ENCODE results near the gene PTOV1. TPM values are rescaled to one million over a fixed set of nuclear protein-coding genes. Genes with fewer than 3 reads are reported as not detected.

PTOV1 gene
- total RNA-seq, 5 donors from 2014 or later (not counting 1 experiment from before 2014, with no cell fraction given): 149 to 165 (median 156) TPM

DNA sequence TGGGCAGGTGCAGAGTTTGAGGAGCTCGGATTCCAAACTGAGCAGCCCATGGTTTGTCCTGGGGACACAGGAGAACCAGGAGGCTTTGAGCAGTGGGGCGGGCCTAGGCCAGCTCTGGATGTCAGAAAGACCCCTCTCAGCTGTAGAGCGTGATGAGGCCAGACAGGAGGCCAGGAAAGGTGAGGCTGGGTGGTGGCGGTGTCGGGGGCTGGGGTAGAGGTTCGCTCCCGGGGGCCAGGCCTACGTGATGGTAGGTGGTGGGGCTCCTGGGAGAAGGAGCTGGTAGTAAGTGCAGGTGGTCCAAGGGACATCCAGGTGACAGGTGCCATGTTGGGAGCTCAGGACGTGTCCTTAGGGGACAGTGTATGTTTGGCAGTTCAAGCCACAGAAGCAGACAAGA lies 13.5 kb upstream of the PTOV1 start:
- WGBS (ENCODE audit: insufficient coverage): 98% methylated on average over 9 of the region's 9 CpGs
- ChIA-PET POLR2A (no interaction called here), CTCF (no interaction called here)
- peaks cover 19 to 57% of the 10 kb centered on the region in 2 donors for H3K36me3 ChIP-seq (ENCODE audit: control insufficient read depth in 2 of 2, extremely low read depth in 1 of 2, insufficient read depth in 1 of 2, low read length in 1 of 2)
- Mint-ChIP-seq H3K27me3 (no peaks in the 10 kb centered on the region), H3K4me3 (no peak overlapping the region), H3K27ac (no peak overlapping the region), H3K9me3 (no peaks in the 10 kb centered on the region), H3K4me1 (no peaks in the 10 kb centered on the region), H3K36me3 (peaks cover 43% of the 10 kb centered on the region)
- no peak for ATAC-seq (replicated peaks in 1 of 4)
- no peak overlapping the region for H3K27ac ChIP-seq (ENCODE audit: low read length)
- DNase-seq: no peak
- H3K9me3 ChIP-seq: no peaks in the 10 kb centered on the region
- H3K27me3 ChIP-seq (replicated peaks in 1 of 2; ENCODE audit: control insufficient read depth in 2 of 2, extremely low read depth in 1 of 2, insufficient read depth in 2 of 2, low read length in 1 of 2): no peaks in the 10 kb centered on the region
- no peaks in the 10 kb centered on the region for H3K4me1 ChIP-seq (ENCODE audit: control insufficient read depth in 1 of 2, extremely low read depth in 1 of 2, insufficient read depth in 2 of 2, low read length in 2 of 2)
- H3K4me3 ChIP-seq (ENCODE audit: control insufficient read depth in 1 of 2, extremely low read depth in 1 of 2, low read length in 1 of 2): no peak overlapping the region

DNA sequence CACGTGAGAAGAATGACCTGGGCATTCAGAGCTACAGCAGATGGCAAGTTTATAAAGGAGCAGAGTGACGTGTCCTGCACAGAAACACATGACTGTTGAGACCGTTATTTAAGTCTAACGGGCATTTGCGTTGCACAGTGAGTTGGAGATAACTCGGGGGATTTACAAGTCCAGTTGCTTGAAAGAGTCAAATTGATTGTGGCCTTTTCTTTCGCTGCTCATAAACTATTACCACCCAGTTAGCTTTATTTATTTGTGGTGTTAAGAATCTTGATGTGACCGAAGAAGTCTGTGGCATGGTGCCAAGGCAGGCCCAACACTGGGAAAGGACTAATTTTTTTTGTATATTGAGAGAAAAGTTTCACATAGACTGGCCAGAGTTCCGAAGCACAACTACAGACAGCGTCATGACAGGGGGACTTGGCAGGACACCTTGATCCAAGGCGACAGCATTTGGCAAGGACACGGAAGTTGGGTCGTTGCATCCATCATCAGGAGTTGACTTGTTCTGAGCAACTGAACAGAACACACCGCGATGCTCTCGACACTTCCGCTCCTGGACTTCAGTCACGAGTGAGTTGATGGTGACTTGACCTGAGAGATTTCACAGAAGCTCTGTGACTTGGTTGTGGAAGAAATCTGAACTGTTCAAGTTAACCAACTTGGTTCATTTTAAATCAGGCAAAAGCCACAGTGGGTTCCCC lies 11.9 kb upstream of the PTOV1 start:
- no peak overlapping the region for H3K27ac Mint-ChIP-seq
- H3K4me1 ChIP-seq (ENCODE audit: control insufficient read depth in 1 of 2, extremely low read depth in 1 of 2, insufficient read depth in 2 of 2, low read length in 2 of 2): no peaks in the 10 kb centered on the region
- ATAC-seq (replicated peaks in 1 of 4) (no peak), DNase-seq (no peak)
- peaks cover 33% of the 10 kb centered on the region for H3K36me3 Mint-ChIP-seq
- H3K27ac ChIP-seq (ENCODE audit: low read length): no peak overlapping the region
- H3K4me1 Mint-ChIP-seq: no peaks in the 10 kb centered on the region
- H3K4me3 Mint-ChIP-seq: no peak overlapping the region
- ChIA-PET CTCF (no interaction called here), POLR2A (no interaction called here)
- no peak overlapping the region for H3K4me3 ChIP-seq (ENCODE audit: control insufficient read depth in 1 of 2, extremely low read depth in 1 of 2, low read length in 1 of 2)
- no peaks in the 10 kb centered on the region for H3K27me3 ChIP-seq (replicated peaks in 1 of 2; ENCODE audit: control insufficient read depth in 2 of 2, extremely low read depth in 1 of 2, insufficient read depth in 2 of 2, low read length in 1 of 2)
- H3K36me3 ChIP-seq (ENCODE audit: control insufficient read depth in 2 of 2, extremely low read depth in 1 of 2, insufficient read depth in 1 of 2, low read length in 1 of 2): peaks cover 15 to 42% of the 10 kb centered on the region in 2 donors
- no peaks in the 10 kb centered on the region for H3K27me3 Mint-ChIP-seq
- H3K9me3 ChIP-seq: no peaks in the 10 kb centered on the region
- WGBS (ENCODE audit: insufficient coverage): 98% methylated on average over 12 of the region's 18 CpGs
- no peaks in the 10 kb centered on the region for H3K9me3 Mint-ChIP-seq

DNA sequence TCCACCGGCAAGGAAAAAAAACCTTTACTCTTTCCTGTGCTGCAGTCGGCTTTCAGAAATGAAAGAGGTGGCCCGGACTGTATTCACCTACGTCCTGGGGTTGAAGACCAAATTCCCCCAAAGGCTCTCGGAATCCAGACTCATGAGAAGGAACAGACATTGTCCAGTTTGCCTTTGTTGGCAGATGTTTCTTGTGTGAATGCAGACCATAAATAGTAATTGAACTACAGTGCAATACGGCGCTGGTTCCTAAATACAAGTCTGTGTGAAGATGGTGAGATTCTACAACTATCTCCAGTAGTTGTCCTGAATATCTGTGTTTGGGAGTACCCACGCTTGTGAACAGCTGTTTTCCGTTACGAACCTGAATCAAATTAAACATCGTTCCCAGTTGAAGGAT lies 11.2 kb upstream of the PTOV1 start:
- Histone ChIP-seq H3K4me3 (ENCODE audit: control insufficient read depth in 1 of 2, extremely low read depth in 1 of 2, low read length in 1 of 2) (no peak overlapping the region), H3K27me3 (replicated peaks in 1 of 2; ENCODE audit: control insufficient read depth in 2 of 2, extremely low read depth in 1 of 2, insufficient read depth in 2 of 2, low read length in 1 of 2) (no peaks in the 10 kb centered on the region), H3K4me1 (ENCODE audit: control insufficient read depth in 1 of 2, extremely low read depth in 1 of 2, insufficient read depth in 2 of 2, low read length in 2 of 2) (no peaks in the 10 kb centered on the region), H3K27ac (ENCODE audit: low read length) (no peak overlapping the region), H3K9me3 (no peaks in the 10 kb centered on the region), H3K36me3 (ENCODE audit: control insufficient read depth in 2 of 2, extremely low read depth in 1 of 2, insufficient read depth in 1 of 2, low read length in 1 of 2) (peaks cover 12 to 36% of the 10 kb centered on the region in 2 donors)
- Mint-ChIP-seq H3K4me1 (no peaks in the 10 kb centered on the region), H3K27me3 (no peaks in the 10 kb centered on the region), H3K27ac (no peak overlapping the region), H3K9me3 (no peaks in the 10 kb centered on the region), H3K4me3 (no peak overlapping the region), H3K36me3 (peaks cover 31% of the 10 kb centered on the region)
- 100% methylated on average over 3 of the region's 11 CpGs for WGBS (ENCODE audit: insufficient coverage)
- no peak for ATAC-seq (replicated peaks in 1 of 4)
- no peak for DNase-seq
- ChIA-PET POLR2A (no interaction called here), CTCF (no interaction called here)

DNA sequence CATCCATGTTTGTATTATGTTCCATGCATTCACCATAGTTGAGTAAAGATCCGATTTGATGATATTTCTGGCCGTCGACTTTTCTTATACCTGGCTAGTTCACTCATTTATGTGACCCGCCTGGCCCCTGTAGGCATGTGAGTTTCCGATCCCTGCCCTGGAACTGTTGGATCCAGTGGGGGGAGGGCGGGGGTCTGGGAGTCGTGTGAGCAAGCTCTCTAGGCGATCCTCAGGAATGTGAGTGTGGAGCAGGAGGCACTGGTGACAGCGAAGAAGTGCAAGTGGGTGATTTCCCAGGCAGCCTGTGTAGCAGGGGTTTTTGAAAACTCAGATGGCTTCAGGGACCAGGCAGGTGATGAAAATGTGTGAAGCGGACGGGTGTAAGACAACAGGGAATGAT lies 10.6 kb upstream of the PTOV1 start:
- DNase-seq (no peak), ATAC-seq (replicated peaks in 1 of 4) (no peak)
- H3K27ac ChIP-seq (ENCODE audit: low read length): no peak overlapping the region
- ChIA-PET CTCF (no interaction called here), POLR2A (no interaction called here)
- Mint-ChIP-seq H3K36me3 (peaks cover 25% of the 10 kb centered on the region), H3K27ac (no peak overlapping the region), H3K9me3 (no peaks in the 10 kb centered on the region), H3K27me3 (no peaks in the 10 kb centered on the region), H3K4me3 (no peak overlapping the region), H3K4me1 (no peaks in the 10 kb centered on the region)
- H3K36me3 ChIP-seq (ENCODE audit: control insufficient read depth in 2 of 2, extremely low read depth in 1 of 2, insufficient read depth in 1 of 2, low read length in 1 of 2): peaks cover 8 to 31% of the 10 kb centered on the region in 2 donors
- no peak overlapping the region for H3K4me3 ChIP-seq (ENCODE audit: control insufficient read depth in 1 of 2, extremely low read depth in 1 of 2, low read length in 1 of 2)
- 83% methylated on average over 3 of the region's 11 CpGs for WGBS (ENCODE audit: insufficient coverage)
- no peaks in the 10 kb centered on the region for H3K4me1 ChIP-seq (ENCODE audit: control insufficient read depth in 1 of 2, extremely low read depth in 1 of 2, insufficient read depth in 2 of 2, low read length in 2 of 2)
- no peaks in the 10 kb centered on the region for H3K27me3 ChIP-seq (replicated peaks in 1 of 2; ENCODE audit: control insufficient read depth in 2 of 2, extremely low read depth in 1 of 2, insufficient read depth in 2 of 2, low read length in 1 of 2)
- no peaks in the 10 kb centered on the region for H3K9me3 ChIP-seq

DNA sequence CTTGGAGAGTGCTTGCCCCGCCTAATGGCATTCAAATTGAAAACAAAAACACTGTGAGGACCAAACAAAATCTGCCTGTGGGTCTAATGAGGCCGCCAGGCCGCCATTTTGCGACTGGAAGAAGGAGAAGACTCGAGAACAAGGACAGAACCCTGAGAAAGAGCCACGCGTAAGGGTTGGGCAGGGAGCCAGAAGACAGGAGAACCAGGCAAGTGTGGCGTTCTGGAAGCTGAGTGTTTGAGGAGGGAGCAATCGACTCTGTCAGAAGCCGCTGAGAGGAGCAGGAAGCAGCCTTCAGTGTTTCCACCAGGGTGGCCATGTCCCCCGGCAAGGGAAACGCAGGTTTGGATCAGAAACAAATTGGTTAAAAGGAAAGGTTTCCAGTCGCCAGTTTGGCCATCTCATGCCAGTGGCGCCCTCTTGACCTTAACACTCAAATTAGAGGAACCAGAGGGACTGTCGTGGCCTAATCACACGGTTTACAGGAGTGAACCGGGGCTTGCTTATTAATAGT lies 10.2 kb upstream of the PTOV1 start:
- H3K4me1 ChIP-seq (ENCODE audit: control insufficient read depth in 1 of 2, extremely low read depth in 1 of 2, insufficient read depth in 2 of 2, low read length in 2 of 2): no peaks in the 10 kb centered on the region
- no peak for ATAC-seq (replicated peaks in 1 of 4)
- 98% methylated on average over 12 of the region's 17 CpGs for WGBS (ENCODE audit: insufficient coverage)
- peaks cover 7 to 26% of the 10 kb centered on the region in 2 donors for H3K36me3 ChIP-seq (ENCODE audit: control insufficient read depth in 2 of 2, extremely low read depth in 1 of 2, insufficient read depth in 1 of 2, low read length in 1 of 2)
- no peaks in the 10 kb centered on the region for H3K9me3 ChIP-seq
- DNase-seq: no peak
- no peaks in the 10 kb centered on the region for H3K4me1 Mint-ChIP-seq
- H3K4me3 ChIP-seq (ENCODE audit: control insufficient read depth in 1 of 2, extremely low read depth in 1 of 2, low read length in 1 of 2): no peak overlapping the region
- peak overlapping the region in 1 of 2 donors; percentile 39 for H3K27ac Mint-ChIP-seq
- H3K9me3 Mint-ChIP-seq: no peaks in the 10 kb centered on the region
- no peak overlapping the region for H3K27ac ChIP-seq (ENCODE audit: low read length)
- ChIA-PET CTCF (no interaction called here), POLR2A (no interaction called here)
- H3K4me3 Mint-ChIP-seq: no peak overlapping the region
- no peaks in the 10 kb centered on the region for H3K27me3 ChIP-seq (replicated peaks in 1 of 2; ENCODE audit: control insufficient read depth in 2 of 2, extremely low read depth in 1 of 2, insufficient read depth in 2 of 2, low read length in 1 of 2)
- no peaks in the 10 kb centered on the region for H3K27me3 Mint-ChIP-seq
- H3K36me3 Mint-ChIP-seq: peaks cover 24% of the 10 kb centered on the region

DNA sequence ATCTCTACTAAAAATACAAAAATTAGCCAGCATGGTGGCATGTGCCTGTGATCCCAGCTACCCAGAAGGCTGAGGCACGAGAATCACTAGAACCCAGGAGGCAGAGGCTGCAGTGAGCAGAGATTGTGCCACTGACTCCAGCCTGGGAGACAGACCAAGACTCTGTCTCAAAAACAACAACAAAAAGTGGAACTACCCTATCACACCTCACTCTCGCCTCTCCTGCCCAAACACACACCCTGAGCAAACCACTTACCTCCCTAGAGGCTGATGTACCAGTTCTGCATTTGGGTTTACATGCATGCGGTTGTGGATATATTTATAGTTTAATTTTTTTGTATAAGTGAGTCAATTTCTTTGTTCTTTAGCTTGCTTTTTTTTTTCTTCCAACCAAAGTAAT lies 7.7 kb upstream of the PTOV1 start:
- no peaks in the 10 kb centered on the region for H3K27me3 ChIP-seq (replicated peaks in 1 of 2; ENCODE audit: control insufficient read depth in 2 of 2, extremely low read depth in 1 of 2, insufficient read depth in 2 of 2, low read length in 1 of 2)
- H3K4me3 ChIP-seq (ENCODE audit: control insufficient read depth in 1 of 2, extremely low read depth in 1 of 2, low read length in 1 of 2): no peak overlapping the region
- Mint-ChIP-seq H3K27ac (no peak overlapping the region), H3K4me3 (no peak overlapping the region), H3K9me3 (no peaks in the 10 kb centered on the region), H3K4me1 (peaks cover 3 to 7% (median 4%) of the 10 kb centered on the region in 3 donors), H3K36me3 (peaks cover 11% of the 10 kb centered on the region), H3K27me3 (no peaks in the 10 kb centered on the region)
- ChIA-PET POLR2A (no interaction called here), CTCF (no interaction called here)
- peaks cover 0 to 4% of the 10 kb centered on the region in 2 experiments for H3K4me1 ChIP-seq (ENCODE audit: control insufficient read depth in 1 of 2, extremely low read depth in 1 of 2, insufficient read depth in 2 of 2, low read length in 2 of 2)
- ATAC-seq (replicated peaks in 1 of 4) (no peak), DNase-seq (no peak)
- no peak overlapping the region for H3K27ac ChIP-seq (ENCODE audit: low read length)
- WGBS (ENCODE audit: insufficient coverage): 100% methylated on average over 1 of the region's 3 CpGs
- H3K9me3 ChIP-seq: no peaks in the 10 kb centered on the region
- peaks cover 0 to 12% of the 10 kb centered on the region in 2 donors for H3K36me3 ChIP-seq (ENCODE audit: control insufficient read depth in 2 of 2, extremely low read depth in 1 of 2, insufficient read depth in 1 of 2, low read length in 1 of 2)

Measured in T-cell (primary cell).